HCT116 (cell line): ENCODE measurements around the gene KLF2.

Experiments used
- CBX3 ChIP-seq: IDR thresholded peaks from 2 replicates; pipeline ENCODE4 v1.6.1; 2012; ENCODE audit warnings: low read depth
- EGR1 ChIP-seq: IDR thresholded peaks from 2 replicates; pipeline ENCODE4 v1.6.1; 2012; ENCODE audit warnings: low read depth
- EZH2 ChIP-seq: fragments of 200-600 bp; sonication (generic); IDR thresholded peaks from 2 replicates; pipeline ENCODE4 v1.6.1; 2017; ENCODE audit warnings: antibody characterized with exemption, mixed run types
- FOSL1 ChIP-seq: IDR thresholded peaks from 2 replicates; pipeline ENCODE4 v1.6.1; 2012; ENCODE audit warnings: low read depth
- JUND ChIP-seq: IDR thresholded peaks from 2 replicates; pipeline ENCODE4 v1.6.1; 2012
- MAX ChIP-seq: IDR thresholded peaks from 2 replicates; pipeline ENCODE4 v1.6.1; 2012
- POLR2A ChIP-seq: IDR thresholded peaks from 2 replicates; pipeline ENCODE4 v1.7.0; 2011; ENCODE audit warnings: borderline replicate concordance; ENCODE audit not compliant: insufficient read depth, insufficient read length; ENCODE audit errors: extremely low read depth
- POLR2AphosphoS5 ChIP-seq: IDR thresholded peaks from 2 replicates; pipeline ENCODE4 v1.6.1; 2011; ENCODE audit warnings: mild to moderate bottlenecking, low read depth, low read length, moderate library complexity
- RAD21 ChIP-seq: IDR thresholded peaks from 2 replicates; pipeline ENCODE4 v1.6.1; 2012; ENCODE audit warnings: low read depth, mild to moderate bottlenecking
- SIN3A ChIP-seq: IDR thresholded peaks from 2 replicates; pipeline ENCODE4 v1.6.1; 2012; ENCODE audit warnings: low read depth
- TCF7L2 ChIP-seq: IDR thresholded peaks from 2 replicates; pipeline ENCODE4 v1.7.0; 2011; ENCODE audit warnings: borderline replicate concordance, inconsistent platforms; ENCODE audit not compliant: insufficient read depth, insufficient read length; ENCODE audit errors: extremely low read depth
- YY1 ChIP-seq: IDR thresholded peaks from 2 replicates; pipeline ENCODE4 v1.6.1; 2011; ENCODE audit warnings: low read length, low read depth, moderate library complexity, mild to moderate bottlenecking; ENCODE audit not compliant: insufficient replicate concordance; ENCODE audit errors: extremely low read depth
- TF ChIP-seq, protein P1 (sequence below), 3 experiments: fragments of 200-600 bp in 1 of 3; sonication (generic) in 1 of 3; IDR thresholded peaks in 2 of 3; conservative IDR thresholded peaks in 1 of 3; 2 replicates each; pipeline ENCODE4 v1.5.1; 2012 to 2017; ENCODE audit warnings: low read depth in 2 of 3, low read length in 2 of 3, antibody characterized with exemption in 1 of 3, borderline replicate concordance in 1 of 3, control low read depth in 1 of 3, mild to moderate bottlenecking in 1 of 3, mixed read lengths in 1 of 3, mixed run types in 1 of 3, moderate library complexity in 1 of 3; ENCODE audit not compliant: insufficient read depth in 1 of 3

GRCh38 chr19:16298334-16298733 lies 26.3 kb upstream of the KLF2 start:
- TF ChIP-seq, protein P1, sequence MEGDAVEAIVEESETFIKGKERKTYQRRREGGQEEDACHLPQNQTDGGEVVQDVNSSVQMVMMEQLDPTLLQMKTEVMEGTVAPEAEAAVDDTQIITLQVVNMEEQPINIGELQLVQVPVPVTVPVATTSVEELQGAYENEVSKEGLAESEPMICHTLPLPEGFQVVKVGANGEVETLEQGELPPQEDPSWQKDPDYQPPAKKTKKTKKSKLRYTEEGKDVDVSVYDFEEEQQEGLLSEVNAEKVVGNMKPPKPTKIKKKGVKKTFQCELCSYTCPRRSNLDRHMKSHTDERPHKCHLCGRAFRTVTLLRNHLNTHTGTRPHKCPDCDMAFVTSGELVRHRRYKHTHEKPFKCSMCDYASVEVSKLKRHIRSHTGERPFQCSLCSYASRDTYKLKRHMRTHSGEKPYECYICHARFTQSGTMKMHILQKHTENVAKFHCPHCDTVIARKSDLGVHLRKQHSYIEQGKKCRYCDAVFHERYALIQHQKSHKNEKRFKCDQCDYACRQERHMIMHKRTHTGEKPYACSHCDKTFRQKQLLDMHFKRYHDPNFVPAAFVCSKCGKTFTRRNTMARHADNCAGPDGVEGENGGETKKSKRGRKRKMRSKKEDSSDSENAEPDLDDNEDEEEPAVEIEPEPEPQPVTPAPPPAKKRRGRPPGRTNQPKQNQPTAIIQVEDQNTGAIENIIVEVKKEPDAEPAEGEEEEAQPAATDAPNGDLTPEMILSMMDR (IDR thresholded peaks at IDR 0.05 in 2 of 3, conservative IDR thresholded peaks at IDR 0.05 in 1 of 3; ENCODE audit: borderline replicate concordance in 1 of 3, insufficient read depth in 1 of 3, low read depth in 2 of 3, low read length in 2 of 3): no peak
- TF ChIP-seq YY1 (no peak), CBX3 (no peak), POLR2A (no peak), EZH2 (no peak), MAX (no peak; the same call in 1 of the 2 replicates), EGR1 (no peak), FOSL1 (no peak), JUND (no peak), POLR2AphosphoS5 (no peak), SIN3A (no peak), TCF7L2 (no peak), RAD21 (no peak)
